Mesenchymal stem cell (in vitro differentiated cells and primary cell): ENCODE results near the gene CCM2.

Source experiments
- DNase-seq: peaks from one replicate; pipeline ENCODE4 v3.0.0-alpha.2; 2013
- H2AFZ ChIP-seq: one replicate; pipeline ENCODE4 v1.6.1; 2013; ENCODE audit warnings: low read depth, mild to moderate bottlenecking, control low read depth, inconsistent platforms, low read length, moderate library complexity
- H2AK5ac ChIP-seq: 2 replicates; pipeline ENCODE4 v1.6.1; 2013; ENCODE audit warnings: low read length, moderate library complexity, mild to moderate bottlenecking, inconsistent platforms; ENCODE audit not compliant: severe bottlenecking
- H2BK120ac ChIP-seq: one replicate; pipeline ENCODE4 v1.6.1; 2013; ENCODE audit warnings: low read depth, mild to moderate bottlenecking, inconsistent platforms, low read length, moderate library complexity
- H2BK12ac ChIP-seq, 2 experiments: one replicate each; pipeline ENCODE4 v1.6.1; 2013; ENCODE audit warnings: inconsistent platforms in 2 of 2, low read length in 2 of 2, mild to moderate bottlenecking in 2 of 2, moderate library complexity in 2 of 2, control low read depth in 1 of 2
- H2BK15ac ChIP-seq: one replicate; pipeline ENCODE4 v1.6.1; 2013; ENCODE audit warnings: mild to moderate bottlenecking, low read depth, inconsistent platforms; ENCODE audit not compliant: poor library complexity, severe bottlenecking
- H2BK5ac ChIP-seq: 2 replicates; pipeline ENCODE4 v1.6.1; 2013; ENCODE audit warnings: low read depth, mild to moderate bottlenecking, low read length, control low read depth, inconsistent platforms; ENCODE audit not compliant: poor library complexity, severe bottlenecking
- H3K14ac ChIP-seq, 2 experiments: one replicate each; pipeline ENCODE4 v1.6.1; 2013; ENCODE audit warnings: inconsistent platforms in 2 of 2, low read length in 2 of 2, control low read depth in 1 of 2, mild to moderate bottlenecking in 1 of 2, moderate library complexity in 1 of 2
- H3K18ac ChIP-seq, 2 experiments: one replicate each; pipeline ENCODE4 v1.6.1; 2013; ENCODE audit warnings: inconsistent platforms in 2 of 2, low read length in 2 of 2, control low read depth in 1 of 2, low read depth in 1 of 2, mild to moderate bottlenecking in 1 of 2
- H3K23ac ChIP-seq, 2 experiments: one replicate each; pipeline ENCODE4 v1.6.1; 2013; ENCODE audit warnings: inconsistent platforms in 2 of 2, low read length in 2 of 2, mild to moderate bottlenecking in 2 of 2, moderate library complexity in 2 of 2, control low read depth in 1 of 2
- H3K27ac ChIP-seq: 2 replicates; pipeline ENCODE4 v1.5.1; 2013; ENCODE audit warnings: mild to moderate bottlenecking, moderate library complexity, low read length, control low read depth, inconsistent platforms; ENCODE audit not compliant: poor library complexity, severe bottlenecking
- H3K27me3 ChIP-seq, 2 experiments: 2 replicates each; pipeline versions ENCODE4 v1.6.1 to v1.7.0; 2013; ENCODE audit warnings: low read length in 2 of 2, mild to moderate bottlenecking in 2 of 2, moderate library complexity in 2 of 2, control low read depth in 1 of 2, inconsistent platforms in 1 of 2; ENCODE audit not compliant: control insufficient read depth in 1 of 2, insufficient read depth in 1 of 2
- H3K36me3 ChIP-seq, 2 experiments: 2 replicates each; pipeline versions ENCODE4 v1.6.1 to v1.7.0; 2013; ENCODE audit warnings: low read length in 2 of 2, control low read depth in 1 of 2, inconsistent platforms in 1 of 2, low read depth in 1 of 2, mild to moderate bottlenecking in 1 of 2; ENCODE audit not compliant: insufficient read depth in 2 of 2, control insufficient read depth in 1 of 2
- H3K4ac ChIP-seq, 2 experiments: one replicate each; pipeline ENCODE4 v1.6.1; 2013; ENCODE audit warnings: inconsistent platforms in 2 of 2, low read length in 2 of 2, mild to moderate bottlenecking in 2 of 2, moderate library complexity in 2 of 2, control low read depth in 1 of 2, low read depth in 1 of 2
- H3K4me1 ChIP-seq: 2 replicates; pipeline ENCODE4 v1.6.1; 2013; ENCODE audit warnings: low read depth, low read length, control low read depth; ENCODE audit not compliant: control insufficient read depth, insufficient read depth
- H3K4me2 ChIP-seq: 2 replicates; pipeline ENCODE4 v1.6.1; 2013; ENCODE audit warnings: low read length, mild to moderate bottlenecking, inconsistent platforms; ENCODE audit not compliant: poor library complexity, severe bottlenecking
- H3K4me3 ChIP-seq, 2 experiments: 2 replicates each; pipeline versions ENCODE4 v1.5.1 to v1.7.0; 2013; ENCODE audit warnings: low read length in 2 of 2, mild to moderate bottlenecking in 2 of 2, control low read depth in 1 of 2, low read depth in 1 of 2; ENCODE audit not compliant: insufficient read depth in 1 of 2
- H3K79me1 ChIP-seq: replicated peaks from 2 replicates; pipeline ENCODE4 v1.6.1; 2013; ENCODE audit warnings: mild to moderate bottlenecking, control low read depth, low read length, inconsistent platforms; ENCODE audit not compliant: poor library complexity, severe bottlenecking
- H3K9ac ChIP-seq: 2 replicates; pipeline ENCODE4 v1.7.0; 2013; ENCODE audit warnings: mild to moderate bottlenecking, low read length, moderate library complexity
- H3K9me3 ChIP-seq: 2 replicates; pipeline ENCODE4 v1.7.0; 2013; ENCODE audit warnings: mild to moderate bottlenecking, low read length; ENCODE audit not compliant: control insufficient read depth
- H4K8ac ChIP-seq: one replicate; pipeline ENCODE4 v1.6.1; 2013; ENCODE audit warnings: inconsistent platforms, mild to moderate bottlenecking, low read length, moderate library complexity
- H4K91ac ChIP-seq: one replicate; pipeline ENCODE4 v1.6.1; 2013; ENCODE audit warnings: mild to moderate bottlenecking, low read length, inconsistent platforms
- WGBS: methylation state at CpG from one replicate; pipeline ENCODE4 v1.1.7; 2013; ENCODE audit warnings: mixed read lengths; 5-methylcytosine and 5-hydroxymethylcytosine counted together

Gene CCM2

GRCh38 chr7:45070254-45070642 lies 70.2 kb downstream of the CCM2 start:
- peaks cover 74 to 91% of the 10 kb centered on the region in 2 experiments for H3K36me3 ChIP-seq
- no peak overlapping the region for H2BK5ac ChIP-seq
- no peak overlapping the region for H3K9ac ChIP-seq
- H3K27me3 ChIP-seq = no peaks in the 10 kb centered on the region
- H2BK12ac ChIP-seq = no peak overlapping the region
- no peak overlapping the region for H3K23ac ChIP-seq
- no peak overlapping the region for H3K4me2 ChIP-seq
- H3K79me1 ChIP-seq = peaks cover 55% of the 10 kb centered on the region
- no peak overlapping the region for H3K18ac ChIP-seq
- H2BK15ac ChIP-seq = no peak overlapping the region
- no peak overlapping the region for H3K4me3 ChIP-seq
- no peak overlapping the region for H3K14ac ChIP-seq
- no peak overlapping the region for H3K4ac ChIP-seq
- H4K91ac ChIP-seq = no peak overlapping the region
- no peak for DNase-seq
- 100% methylated on average over 1 of the region's 1 CpG for WGBS
- no peak overlapping the region for H3K27ac ChIP-seq
- no peak overlapping the region for H2AFZ ChIP-seq
- peaks cover 10% of the 10 kb centered on the region for H3K4me1 ChIP-seq
- H2AK5ac ChIP-seq = no peak overlapping the region
- no peak overlapping the region for H2BK120ac ChIP-seq
- no peaks in the 10 kb centered on the region for H3K9me3 ChIP-seq
- H4K8ac ChIP-seq = no peak overlapping the region

- no peak overlapping the region for H2AK5ac ChIP-seq
- no peak overlapping the region for H2BK12ac ChIP-seq
- no peak overlapping the region for H2BK5ac ChIP-seq
- H4K91ac ChIP-seq = no peak overlapping the region
- H3K18ac ChIP-seq = no peak overlapping the region
- peaks cover 77 to 93% of the 10 kb centered on the region in 2 experiments for H3K36me3 ChIP-seq
- H3K27ac ChIP-seq = no peak overlapping the region
- H3K4me2 ChIP-seq = no peak overlapping the region
- H3K27me3 ChIP-seq = no peaks in the 10 kb centered on the region
- WGBS = 88% methylated on average over 3 of the region's 3 CpGs
- no peak overlapping the region for H3K9ac ChIP-seq
- DNase-seq = no peak
- H3K23ac ChIP-seq = no peak overlapping the region
- peaks cover 10% of the 10 kb centered on the region for H3K4me1 ChIP-seq
- H2BK120ac ChIP-seq = no peak overlapping the region
- H3K79me1 ChIP-seq = peaks cover 50% of the 10 kb centered on the region
- no peak overlapping the region for H4K8ac ChIP-seq
- no peaks in the 10 kb centered on the region for H3K9me3 ChIP-seq
- H3K4ac ChIP-seq = no peak overlapping the region
- no peak overlapping the region for H3K14ac ChIP-seq
- H2AFZ ChIP-seq = no peak overlapping the region
- H3K4me3 ChIP-seq = no peak overlapping the region
- H2BK15ac ChIP-seq = no peak overlapping the region
Observed at GRCh38 chr7:45071528-45071927, 71.5 kb downstream of the CCM2 start.

- H3K9ac ChIP-seq = no peak overlapping the region
- H2BK15ac ChIP-seq = no peak overlapping the region
- H2AFZ ChIP-seq = no peak overlapping the region
- H4K8ac ChIP-seq = no peak overlapping the region
- H2BK120ac ChIP-seq = no peak overlapping the region
- no peak overlapping the region for H3K18ac ChIP-seq
- no peak overlapping the region for H3K23ac ChIP-seq
- H2BK12ac ChIP-seq = no peak overlapping the region
- peaks cover 83 to 98% of the 10 kb centered on the region in 2 experiments for H3K36me3 ChIP-seq
- peaks cover 10% of the 10 kb centered on the region for H3K4me1 ChIP-seq
- H2BK5ac ChIP-seq = no peak overlapping the region
- no peaks in the 10 kb centered on the region for H3K9me3 ChIP-seq
- no peak overlapping the region for H2AK5ac ChIP-seq
- H3K4ac ChIP-seq = no peak overlapping the region
- DNase-seq = peak; percentile 24
- H3K79me1 ChIP-seq = peaks cover 51% of the 10 kb centered on the region
- H3K4me2 ChIP-seq = no peak overlapping the region
- no peak overlapping the region for H3K4me3 ChIP-seq
- H3K27me3 ChIP-seq = no peaks in the 10 kb centered on the region
- no peak overlapping the region for H3K27ac ChIP-seq
- no peak overlapping the region for H4K91ac ChIP-seq
- no peak overlapping the region for H3K14ac ChIP-seq
- WGBS = 90% methylated on average over 9 of the region's 13 CpGs
Observed at GRCh38 chr7:45072131-45073030, 72.4 kb downstream of the CCM2 start.

GRCh38 chr7:45073031-45073785 lies 73.2 kb downstream of the CCM2 start:
- Histone ChIP-seq H3K18ac (no peak overlapping the region), H3K79me1 (peaks cover 43% of the 10 kb centered on the region), H3K23ac (no peak overlapping the region), H3K36me3 (peaks cover 82 to 97% of the 10 kb centered on the region in 2 experiments), H3K4me3 (no peak overlapping the region), H2BK5ac (no peak overlapping the region), H3K27ac (no peak overlapping the region), H2BK15ac (no peak overlapping the region), H2BK120ac (no peak overlapping the region), H2AFZ (no peak overlapping the region), H3K4me1 (peaks cover 10% of the 10 kb centered on the region), H3K14ac (no peak overlapping the region), H3K4me2 (no peak overlapping the region), H3K9ac (no peak overlapping the region), H2BK12ac (no peak overlapping the region), H3K9me3 (no peaks in the 10 kb centered on the region), H4K91ac (no peak overlapping the region), H3K4ac (no peak overlapping the region), H3K27me3 (no peaks in the 10 kb centered on the region), H2AK5ac (no peak overlapping the region), H4K8ac (no peak overlapping the region)
- no peak for DNase-seq
- 89% methylated on average over 17 of the region's 17 CpGs for WGBS
